ENCODE data around the gene SARNP.

SARNP gene

GRCh38 chr12:55717011-55718007, 100.2 kb downstream of the SARNP start:
- H3K9me3 ChIP-seq (ENCODE audit: control insufficient read depth, insufficient read depth, low read length): no peaks in the 10 kb centered on the region
- H3K9ac ChIP-seq (ENCODE audit: low read depth, low read length): peak overlapping the region; percentile 62
- peak overlapping the region; percentile 90 for H3K4me3 ChIP-seq (ENCODE audit: low read depth, low read length)
- no peaks in the 10 kb centered on the region for H3K36me3 ChIP-seq (ENCODE audit: control insufficient read depth, insufficient read depth, low read length)
- H3K27me3 ChIP-seq (ENCODE audit: control insufficient read depth, insufficient read depth, low read length): peaks cover under 1% of the 10 kb centered on the region
- H3K4me1 ChIP-seq (ENCODE audit: control insufficient read depth, insufficient read depth, low read length): peaks cover 17% of the 10 kb centered on the region

- peaks cover 17% of the 10 kb centered on the region for H3K4me1 ChIP-seq (ENCODE audit: control insufficient read depth, insufficient read depth, low read length)
Observed at GRCh38 chr12:55716582-55716957, 101.0 kb downstream of the SARNP start.

GRCh38 chr12:55715833-55716581, 101.5 kb downstream of the SARNP start, which contains the start of gene BLOC1S1:
TSS of gene BLOC1S1 (plus strand) at chr12:55716046. CDS start at chr12:55716052, 6 bp downstream.
- Histone ChIP-seq H3K9ac (ENCODE audit: low read depth, low read length) (peak within 1 kb of the TSS; percentile 62), H3K27me3 (ENCODE audit: control insufficient read depth, insufficient read depth, low read length) (peaks cover 7% of the 10 kb centered on the region), H3K4me3 (ENCODE audit: low read depth, low read length) (peak within 1 kb of the TSS; percentile 90), H3K36me3 (ENCODE audit: control insufficient read depth, insufficient read depth, low read length) (no peaks in the 10 kb centered on the region), H3K9me3 (ENCODE audit: control insufficient read depth, insufficient read depth, low read length) (no peaks in the 10 kb centered on the region), H3K4me1 (ENCODE audit: control insufficient read depth, insufficient read depth, low read length) (peaks cover 17% of the 10 kb centered on the region)

More at GRCh38 chr12:55716582-55716957, 101.0 kb downstream of the SARNP start:
- Histone ChIP-seq H3K4me3 (ENCODE audit: low read depth, low read length) (peak overlapping the region; percentile 90), H3K36me3 (ENCODE audit: control insufficient read depth, insufficient read depth, low read length) (no peaks in the 10 kb centered on the region), H3K27me3 (ENCODE audit: control insufficient read depth, insufficient read depth, low read length) (peaks cover 7% of the 10 kb centered on the region), H3K9ac (ENCODE audit: low read depth, low read length) (peak overlapping the region; percentile 62), H3K9me3 (ENCODE audit: control insufficient read depth, insufficient read depth, low read length) (no peaks in the 10 kb centered on the region)

GRCh38 chr12:55715169-55715764, 102.3 kb downstream of the SARNP start:
- peak overlapping the region; percentile 37 for H3K9ac ChIP-seq (ENCODE audit: low read depth, low read length)
- H3K4me1 ChIP-seq (ENCODE audit: control insufficient read depth, insufficient read depth, low read length): peaks cover 17% of the 10 kb centered on the region
- H3K9me3 ChIP-seq (ENCODE audit: control insufficient read depth, insufficient read depth, low read length): no peaks in the 10 kb centered on the region
- no peaks in the 10 kb centered on the region for H3K36me3 ChIP-seq (ENCODE audit: control insufficient read depth, insufficient read depth, low read length)
- peak overlapping the region; percentile 90 for H3K4me3 ChIP-seq (ENCODE audit: low read depth, low read length)
- peaks cover 7% of the 10 kb centered on the region for H3K27me3 ChIP-seq (ENCODE audit: control insufficient read depth, insufficient read depth, low read length)

- no peak overlapping the region for H3K9ac ChIP-seq (ENCODE audit: low read depth, low read length)
- H3K27me3 ChIP-seq (ENCODE audit: control insufficient read depth, insufficient read depth, low read length): peaks cover 7% of the 10 kb centered on the region
- H3K9me3 ChIP-seq (ENCODE audit: control insufficient read depth, insufficient read depth, low read length): no peaks in the 10 kb centered on the region
- H3K36me3 ChIP-seq (ENCODE audit: control insufficient read depth, insufficient read depth, low read length): no peaks in the 10 kb centered on the region
- H3K4me1 ChIP-seq (ENCODE audit: control insufficient read depth, insufficient read depth, low read length): peaks cover 20% of the 10 kb centered on the region
- no peak overlapping the region for H3K4me3 ChIP-seq (ENCODE audit: low read depth, low read length)
Observed at GRCh38 chr12:55713721-55714120, 103.8 kb downstream of the SARNP start.

- H3K36me3 ChIP-seq (ENCODE audit: control insufficient read depth, insufficient read depth, low read length): no peaks in the 10 kb centered on the region
- peaks cover 18% of the 10 kb centered on the region for H3K4me1 ChIP-seq (ENCODE audit: control insufficient read depth, insufficient read depth, low read length)
- H3K9me3 ChIP-seq (ENCODE audit: control insufficient read depth, insufficient read depth, low read length): no peaks in the 10 kb centered on the region
- H3K27me3 ChIP-seq (ENCODE audit: control insufficient read depth, insufficient read depth, low read length): peaks cover 7% of the 10 kb centered on the region
- H3K4me3 ChIP-seq (ENCODE audit: low read depth, low read length): no peak overlapping the region
- H3K9ac ChIP-seq (ENCODE audit: low read depth, low read length): no peak overlapping the region
Observed at GRCh38 chr12:55712700-55713415, 104.7 kb downstream of the SARNP start.

GRCh38 chr12:55711786-55712553, 105.6 kb downstream of the SARNP start:
- H3K9ac ChIP-seq (ENCODE audit: low read depth, low read length): no peak overlapping the region
- no peaks in the 10 kb centered on the region for H3K36me3 ChIP-seq (ENCODE audit: control insufficient read depth, insufficient read depth, low read length)
- H3K4me3 ChIP-seq (ENCODE audit: low read depth, low read length): no peak overlapping the region
- peaks cover 9% of the 10 kb centered on the region for H3K27me3 ChIP-seq (ENCODE audit: control insufficient read depth, insufficient read depth, low read length)
- H3K9me3 ChIP-seq (ENCODE audit: control insufficient read depth, insufficient read depth, low read length): no peaks in the 10 kb centered on the region
- peaks cover 10% of the 10 kb centered on the region for H3K4me1 ChIP-seq (ENCODE audit: control insufficient read depth, insufficient read depth, low read length)

GRCh38 chr12:55708695-55709233, 108.8 kb downstream of the SARNP start:
- H3K4me1 ChIP-seq (ENCODE audit: control insufficient read depth, insufficient read depth, low read length): peaks cover 17% of the 10 kb centered on the region
- no peaks in the 10 kb centered on the region for H3K9me3 ChIP-seq (ENCODE audit: control insufficient read depth, insufficient read depth, low read length)
- no peak overlapping the region for H3K9ac ChIP-seq (ENCODE audit: low read depth, low read length)
- H3K36me3 ChIP-seq (ENCODE audit: control insufficient read depth, insufficient read depth, low read length): no peaks in the 10 kb centered on the region
- peaks cover 12% of the 10 kb centered on the region for H3K27me3 ChIP-seq (ENCODE audit: control insufficient read depth, insufficient read depth, low read length)
- peak overlapping the region; percentile 96 for H3K4me3 ChIP-seq (ENCODE audit: low read depth, low read length)

GRCh38 chr12:55707841-55708694, 109.5 kb downstream of the SARNP start, which contains the start of gene ITGA7:
TSS of gene ITGA7 (minus strand) at chr12:55707904. CDS start at chr12:55707682, 222 bp downstream.
- H3K4me1 ChIP-seq (ENCODE audit: control insufficient read depth, insufficient read depth, low read length): peaks cover 17% of the 10 kb centered on the region
- peak within 1 kb of the TSS; percentile 73 for H3K9ac ChIP-seq (ENCODE audit: low read depth, low read length)
- no peaks in the 10 kb centered on the region for H3K9me3 ChIP-seq (ENCODE audit: control insufficient read depth, insufficient read depth, low read length)
- H3K36me3 ChIP-seq (ENCODE audit: control insufficient read depth, insufficient read depth, low read length): no peaks in the 10 kb centered on the region
- H3K27me3 ChIP-seq (ENCODE audit: control insufficient read depth, insufficient read depth, low read length): peaks cover 12% of the 10 kb centered on the region
- peak within 1 kb of the TSS; percentile 96 for H3K4me3 ChIP-seq (ENCODE audit: low read depth, low read length)

Measured in iPS-15b (cell line).